GM18951 (cell line): ENCODE results near the gene SLC18A3.

Experiments used
- POLR2A ChIP-seq: IDR thresholded peaks from 4 replicates; pipeline ENCODE4 v1.6.1; 2011; ENCODE audit warnings: mild to moderate bottlenecking; ENCODE audit not compliant: insufficient read length, insufficient read depth; ENCODE audit errors: extremely low read depth
- in situ Hi-C: fragments of 300-500 bp; cut with MboI; formaldehyde crosslinking; loops from one replicate; pipeline ENCODE4 v1.12.0; 2022; ENCODE audit warnings: low sequenced_read_pairs, mixed read lengths, inconsistent platforms; ENCODE audit not compliant: unreplicated experiment

The SLC18A3 gene

GRCh38 chr10:49616421-49617101 lies 6.5 kb downstream of the SLC18A3 start:
- no peak for TF ChIP-seq POLR2A
- in situ Hi-C loops: no loop called here

- in situ Hi-C loops: no loop called here
- no peak for TF ChIP-seq POLR2A
Observed at GRCh38 chr10:49617121-49618020, 7.3 kb downstream of the SLC18A3 start.

- in situ Hi-C loops: no loop called here
- no peak for TF ChIP-seq POLR2A
Observed at GRCh38 chr10:49618821-49619220, 8.7 kb downstream of the SLC18A3 start.

GRCh38 chr10:49619613-49620012 lies 9.5 kb downstream of the SLC18A3 start:
- in situ Hi-C loops: no loop called here
- TF ChIP-seq POLR2A: no peak

GRCh38 chr10:49620286-49620810 lies 10.2 kb downstream of the SLC18A3 start:
- no peak for TF ChIP-seq POLR2A
- in situ Hi-C loops: no loop called here

- no peak for TF ChIP-seq POLR2A
- in situ Hi-C loops: no loop called here
Observed at GRCh38 chr10:49620841-49621378, 10.8 kb downstream of the SLC18A3 start.

GRCh38 chr10:49621561-49621960 lies 11.5 kb downstream of the SLC18A3 start:
- in situ Hi-C loops: no loop called here
- no peak for TF ChIP-seq POLR2A

GRCh38 chr10:49622426-49623425 lies 12.6 kb downstream of the SLC18A3 start:
- no peak for TF ChIP-seq POLR2A
- in situ Hi-C loops: no loop called here

GRCh38 chr10:49624629-49625028 lies 14.5 kb downstream of the SLC18A3 start:
- in situ Hi-C loops: no loop called here
- TF ChIP-seq POLR2A: no peak

- no peak for TF ChIP-seq POLR2A
Observed at GRCh38 chr10:49625411-49625810, 15.3 kb downstream of the SLC18A3 start.

GRCh38 chr10:49627038-49627437 lies 16.9 kb downstream of the SLC18A3 start:
- no peak for TF ChIP-seq POLR2A

More at GRCh38 chr10:49625411-49625810, 15.3 kb downstream of the SLC18A3 start:
- in situ Hi-C loops: no loop called here

GRCh38 chr10:49627644-49628247 lies 17.6 kb downstream of the SLC18A3 start:
- in situ Hi-C loops: no loop called here
- no peak for TF ChIP-seq POLR2A

More at GRCh38 chr10:49627038-49627437, 16.9 kb downstream of the SLC18A3 start:
- in situ Hi-C loops: no loop called here
